Hair follicle dermal papilla cell (primary cell): Measurements from ENCODE around the gene POU6F2. TPM values are rescaled to one million over a fixed set of nuclear protein-coding genes. Genes with fewer than 3 reads are reported as not detected.
A peak's percentile ranks its signal among the peaks of the same experiment; 100 is the strongest.

Source experiments
- small RNA-seq: library from RNA; depleted of rRNA; stranded (forward); fragments of <200 nt; gene quantifications from one replicate; pipeline ENCODE3, GENCODE V24; 2012
- total RNA-seq: library from RNA; depleted of rRNA; stranded (reverse); fragments of >200 nt; gene quantifications from 2 replicates; pipeline ENCODE4 v1.2.3, GENCODE V29; 2012

POU6F2 gene, protein sequence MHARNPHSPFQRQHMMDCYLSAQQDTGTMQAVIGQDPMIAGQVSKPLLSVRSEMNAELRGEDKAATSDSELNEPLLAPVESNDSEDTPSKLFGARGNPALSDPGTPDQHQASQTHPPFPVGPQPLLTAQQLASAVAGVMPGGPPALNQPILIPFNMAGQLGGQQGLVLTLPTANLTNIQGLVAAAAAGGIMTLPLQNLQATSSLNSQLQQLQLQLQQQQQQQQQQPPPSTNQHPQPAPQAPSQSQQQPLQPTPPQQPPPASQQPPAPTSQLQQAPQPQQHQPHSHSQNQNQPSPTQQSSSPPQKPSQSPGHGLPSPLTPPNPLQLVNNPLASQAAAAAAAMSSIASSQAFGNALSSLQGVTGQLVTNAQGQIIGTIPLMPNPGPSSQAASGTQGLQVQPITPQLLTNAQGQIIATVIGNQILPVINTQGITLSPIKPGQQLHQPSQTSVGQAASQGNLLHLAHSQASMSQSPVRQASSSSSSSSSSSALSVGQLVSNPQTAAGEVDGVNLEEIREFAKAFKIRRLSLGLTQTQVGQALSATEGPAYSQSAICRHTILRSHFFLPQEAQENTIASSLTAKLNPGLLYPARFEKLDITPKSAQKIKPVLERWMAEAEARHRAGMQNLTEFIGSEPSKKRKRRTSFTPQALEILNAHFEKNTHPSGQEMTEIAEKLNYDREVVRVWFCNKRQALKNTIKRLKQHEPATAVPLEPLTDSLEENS
- total RNA-seq, result not detected in 2 replicates

DNA sequence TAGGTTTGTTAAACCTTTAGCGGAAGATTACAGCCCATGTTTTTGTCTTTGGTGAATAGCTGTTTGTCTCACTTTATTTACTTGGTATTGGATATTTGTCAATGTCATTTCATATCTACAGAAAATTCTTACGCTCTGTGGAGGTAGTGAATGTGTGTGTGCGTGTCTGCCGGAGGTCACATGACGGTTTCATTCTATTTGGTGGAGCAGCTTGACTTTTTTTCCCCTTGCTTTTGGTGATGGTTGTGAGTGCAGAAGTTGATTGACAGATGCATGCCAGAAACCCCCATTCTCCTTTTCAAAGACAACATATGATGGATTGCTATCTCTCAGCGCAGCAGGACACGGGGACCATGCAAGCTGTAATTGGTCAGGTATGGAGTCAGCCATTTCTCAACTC is at the start of gene POU6F2:
Gene POU6F2, plus strand, starts transcription at position 225 of the 400 bp plus-strand sequence. Its CDS starts 45 bp downstream, at position 270.

Small RNA genes within 50 kb of the gene (small RNA-seq; reads per million reads assigned to genes)
- 25.6 reads per million, percentile 96 among the genes with 10 or more reads in this experiment for gene SNORA20B

Other genes with a start within 250 kb of the POU6F2 start
- 49.2 and 54.5 TPM in 2 replicates for gene VPS41, start 68.7 kb upstream of the POU6F2 start, total RNA-seq